GM19397 (cell line): ENCODE results near the gene UTP15.

Experiments used
- ATAC-seq: cut with Tn5 transposase; IDR thresholded peaks from one replicate; pipeline ENCODE4 v1.9.1; 2021; ENCODE audit warnings: mild to moderate bottlenecking, moderate library complexity; ENCODE audit not compliant: unreplicated experiment

Gene UTP15

GRCh38 chr5:73564675-73565074, 868 bp upstream of the UTP15 start:
- ATAC-seq, result no peak

- ATAC-seq, result no peak
Observed at GRCh38 chr5:73565969-73566547, 515 bp downstream of the UTP15 start.

GRCh38 chr5:73582285-73583145, 17.0 kb downstream of the UTP15 start:
- no peak for ATAC-seq

GRCh38 chr5:73587923-73588322, 22.4 kb downstream of the UTP15 start:
- ATAC-seq, result peak; percentile 54

GRCh38 chr5:73591102-73591695, 25.7 kb downstream of the UTP15 start:
- peak; percentile 56 for ATAC-seq

- ATAC-seq, result no peak
Observed at GRCh38 chr5:73591698-73592501, 26.4 kb downstream of the UTP15 start.

- no peak for ATAC-seq
Observed at GRCh38 chr5:73592551-73592950, 27.0 kb downstream of the UTP15 start.

- ATAC-seq, result no peak
Observed at GRCh38 chr5:73596705-73597328, 31.3 kb downstream of the UTP15 start.

GRCh38 chr5:73599380-73599779, 33.8 kb downstream of the UTP15 start:
- no peak for ATAC-seq

- no peak for ATAC-seq
Observed at GRCh38 chr5:73603998-73604397, 38.5 kb downstream of the UTP15 start.

- no peak for ATAC-seq
Observed at GRCh38 chr5:73605223-73606087, 39.9 kb downstream of the UTP15 start.

GRCh38 chr5:73606206-73606753, 40.7 kb downstream of the UTP15 start:
- ATAC-seq, result no peak

GRCh38 chr5:73607228-73607627, 41.7 kb downstream of the UTP15 start:
- ATAC-seq, result no peak

GRCh38 chr5:73612799-73613198, 47.3 kb downstream of the UTP15 start:
- no peak for ATAC-seq

GRCh38 chr5:73615085-73615484, 49.5 kb downstream of the UTP15 start:
- no peak for ATAC-seq

GRCh38 chr5:73615947-73616346, 50.4 kb downstream of the UTP15 start:
- ATAC-seq, result no peak

GRCh38 chr5:73617510-73618279, 52.2 kb downstream of the UTP15 start:
- ATAC-seq, result no peak

- ATAC-seq, result no peak
Observed at GRCh38 chr5:73619606-73620333, 54.2 kb downstream of the UTP15 start.
